ENCODE data around the gene CDH12.
"Not testable (repeated sequence)": the region's sequence is repeated elsewhere in the genome, so short reads cannot be mapped to it uniquely, and the experiment has no call there.

Gene CDH12

GRCh38 chr5:22644859-22645258, 208.3 kb downstream of the CDH12 start:
- DNase-seq = no peak

GRCh38 chr5:22643356-22643755, 209.8 kb downstream of the CDH12 start:
- no peak for DNase-seq

- DNase-seq = no peak
Observed at GRCh38 chr5:22631683-22632082, 221.5 kb downstream of the CDH12 start.

GRCh38 chr5:22627029-22627428, 226.1 kb downstream of the CDH12 start:
- DNase-seq = no peak

GRCh38 chr5:22625451-22625850, 227.7 kb downstream of the CDH12 start:
- DNase-seq = no peak

- no peak for DNase-seq
Observed at GRCh38 chr5:22621084-22621483, 232.1 kb downstream of the CDH12 start.

- no peak for DNase-seq
Observed at GRCh38 chr5:22615964-22616363, 237.2 kb downstream of the CDH12 start.

GRCh38 chr5:22614486-22615094, 238.6 kb downstream of the CDH12 start:
- no peak for DNase-seq

- DNase-seq = no peak
Observed at GRCh38 chr5:22612928-22613327, 240.2 kb downstream of the CDH12 start.

- no peak for DNase-seq
Observed at GRCh38 chr5:22611327-22611726, 241.8 kb downstream of the CDH12 start.

- not testable (repeated sequence) for DNase-seq
Observed at GRCh38 chr5:22607498-22607897, 245.6 kb downstream of the CDH12 start.

- DNase-seq = no peak
Observed at GRCh38 chr5:22605473-22605872, 247.7 kb downstream of the CDH12 start.

GRCh38 chr5:22604711-22605110, 248.4 kb downstream of the CDH12 start:
- DNase-seq = no peak

GRCh38 chr5:22598796-22599195, 254.3 kb downstream of the CDH12 start:
- DNase-seq = no peak

- no peak for DNase-seq
Observed at GRCh38 chr5:22596404-22596970, 256.7 kb downstream of the CDH12 start.

- DNase-seq = no peak
Observed at GRCh38 chr5:22594491-22594890, 258.7 kb downstream of the CDH12 start.

GRCh38 chr5:22593592-22593991, 259.6 kb downstream of the CDH12 start:
- DNase-seq = no peak

- DNase-seq = no peak
Observed at GRCh38 chr5:22591461-22591860, 261.7 kb downstream of the CDH12 start.

GRCh38 chr5:22590677-22591268, 262.4 kb downstream of the CDH12 start:
- no peak for DNase-seq

- no peak for DNase-seq
Observed at GRCh38 chr5:22577711-22578110, 275.4 kb downstream of the CDH12 start.

- DNase-seq = no peak
Observed at GRCh38 chr5:22577006-22577405, 276.1 kb downstream of the CDH12 start.

GRCh38 chr5:22572941-22573340, 280.2 kb downstream of the CDH12 start:
- DNase-seq = no peak

- no peak for DNase-seq
Observed at GRCh38 chr5:22567983-22568382, 285.2 kb downstream of the CDH12 start.

- DNase-seq = no peak
Observed at GRCh38 chr5:22560147-22560546, 293.0 kb downstream of the CDH12 start.

GRCh38 chr5:22557251-22557650, 295.9 kb downstream of the CDH12 start:
- no peak for DNase-seq

Data from activated CD4-positive, alpha-beta T cell treated with anti-CD3 and anti-CD28 coated beads, Interleukin-2, amount 50 U/mL, for 16 hours (primary cell).